Measurements from ENCODE around the gene CX3CL1. TPM values are rescaled to one million over a fixed set of nuclear protein-coding genes. Genes with fewer than 3 reads are reported as not detected.

CX3CL1 gene
- total RNA-seq, 1 experiment from 2014 or later, result 1.7 TPM

- no peak for TF ChIP-seq CTCF (conservative IDR thresholded peaks at IDR 0.05)
- Histone ChIP-seq H3K27me3 (ENCODE audit: insufficient read depth, low read length) (no peaks in the 10 kb centered on the region), H3K14ac (ENCODE audit: insufficient read depth, low read length) (no peak overlapping the region), H2BK20ac (ENCODE audit: low read depth, low read length, poor library complexity, severe bottlenecking) (no peak overlapping the region), H4K5ac (ENCODE audit: insufficient read length, low read depth, low read length) (no peak overlapping the region), H3K9me3 (ENCODE audit: control insufficient read depth, low read depth, low read length) (no peaks in the 10 kb centered on the region), H3K27ac (ENCODE audit: insufficient read length, low read depth, low read length) (no peak overlapping the region), H2AK5ac (ENCODE audit: insufficient read length, low read length) (no peak overlapping the region), H2BK5ac (ENCODE audit: insufficient read length, low read length) (no peak overlapping the region), H4K91ac (ENCODE audit: insufficient read length, low read depth, low read length) (no peak overlapping the region), H3K23me2 (ENCODE audit: insufficient read length, low read depth, low read length, poor library complexity, severe bottlenecking) (no peaks in the 10 kb centered on the region), H3K4me2 (ENCODE audit: insufficient read depth, insufficient read length, low read length) (no peak overlapping the region), H2BK120ac (ENCODE audit: low read depth, low read length, poor library complexity, severe bottlenecking) (no peak overlapping the region), H3K18ac (ENCODE audit: insufficient read length, low read depth, low read length) (no peak overlapping the region), H4K8ac (replicated peaks; ENCODE audit: insufficient read length, low read depth, low read length) (no peak overlapping the region), H3K4ac (ENCODE audit: low read depth, low read length) (no peak overlapping the region), H3K23ac (ENCODE audit: insufficient read length, low read depth, low read length) (no peak overlapping the region), H3K79me1 (ENCODE audit: insufficient read depth, low read depth, low read length, poor library complexity, severe bottlenecking) (no peaks in the 10 kb centered on the region), H2AFZ (ENCODE audit: low read length) (no peak overlapping the region), H3K56ac (ENCODE audit: insufficient read length, low read depth, low read length) (no peak overlapping the region), H2BK12ac (ENCODE audit: insufficient read length, low read depth, low read length) (no peak overlapping the region), H3K4me1 (ENCODE audit: insufficient read depth, low read length) (no peaks in the 10 kb centered on the region), H3K9ac (ENCODE audit: extremely low read depth, insufficient read length, low read length) (no peak overlapping the region), H3T11ph (ENCODE audit: low read length) (no peak overlapping the region), H2BK15ac (ENCODE audit: low read depth, low read length) (no peak overlapping the region), H3K79me2 (ENCODE audit: insufficient read depth, low read length) (no peaks in the 10 kb centered on the region), H4K20me1 (ENCODE audit: control insufficient read depth, insufficient read depth, insufficient read length) (no peaks in the 10 kb centered on the region)
- H3K4me3 Mint-ChIP-seq, result no peak overlapping the region
- no peaks in the 10 kb centered on the region for H3K36me3 Mint-ChIP-seq (ENCODE audit: insufficient read depth in 1 of 3, low read depth in 3 of 3)
- H3K27ac Mint-ChIP-seq, result no peak overlapping the region
- DNase-seq, result no peak
- WGBS (ENCODE audit: extremely low coverage, insufficient read length, low lambda C conversion rate), result 89% methylated on average over 1 of the region's 14 CpGs
- H3K4me1 Mint-ChIP-seq, result no peaks in the 10 kb centered on the region
- peaks cover 30% of the 10 kb centered on the region for H3K27me3 Mint-ChIP-seq (ENCODE audit: low read depth)
- H3K9me3 Mint-ChIP-seq, result no peaks in the 10 kb centered on the region; a peak in 1 of 5 replicates
Measured at GRCh38 chr16:57349212-57350031, 22.9 kb upstream of the CX3CL1 start.

Data from H9 (cell line).